ENCODE data around the gene NR3C1. TPM values are rescaled to one million over a fixed set of nuclear protein-coding genes. Genes with fewer than 3 reads are reported as not detected.

The NR3C1 gene
- total RNA-seq, 1 donor from 2014 or later: 47.8 TPM

DNA sequence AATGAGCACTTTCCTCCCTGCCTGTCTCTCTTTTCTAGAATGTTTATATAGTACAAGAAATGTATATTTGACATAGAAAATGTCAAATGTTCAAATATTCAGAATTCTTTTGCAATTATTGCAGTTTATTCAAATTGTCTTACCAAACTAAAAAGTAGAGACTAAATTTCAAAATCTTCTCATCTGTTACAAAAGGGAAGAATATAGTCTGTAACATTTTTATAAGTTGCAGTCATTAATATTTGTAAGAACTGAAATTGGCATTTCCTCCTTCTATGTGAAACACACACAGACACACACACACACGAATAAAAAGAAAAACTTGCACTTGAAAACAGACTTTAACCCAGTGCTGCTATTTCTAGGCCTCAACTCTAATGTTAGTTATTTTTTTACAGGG, 56.4 kb downstream of the NR3C1 start:
- no peak for TF ChIP-seq CTCF (IDR thresholded peaks at IDR 0.05)
- Mint-ChIP-seq H3K9me3 (ENCODE audit: unreplicated experiment) (no peaks in the 10 kb centered on the region), H3K36me3 (ENCODE audit: unreplicated experiment) (no peaks in the 10 kb centered on the region), H3K27me3 (ENCODE audit: unreplicated experiment) (no peaks in the 10 kb centered on the region), H3K4me1 (ENCODE audit: unreplicated experiment) (peaks cover 37% of the 10 kb centered on the region), H3K27ac (ENCODE audit: unreplicated experiment) (peak overlapping the region; percentile 81), H3K4me3 (ENCODE audit: unreplicated experiment) (no peak overlapping the region)
- no peak for DNase-seq (ENCODE audit: extremely low spot score, unreplicated experiment)

DNA sequence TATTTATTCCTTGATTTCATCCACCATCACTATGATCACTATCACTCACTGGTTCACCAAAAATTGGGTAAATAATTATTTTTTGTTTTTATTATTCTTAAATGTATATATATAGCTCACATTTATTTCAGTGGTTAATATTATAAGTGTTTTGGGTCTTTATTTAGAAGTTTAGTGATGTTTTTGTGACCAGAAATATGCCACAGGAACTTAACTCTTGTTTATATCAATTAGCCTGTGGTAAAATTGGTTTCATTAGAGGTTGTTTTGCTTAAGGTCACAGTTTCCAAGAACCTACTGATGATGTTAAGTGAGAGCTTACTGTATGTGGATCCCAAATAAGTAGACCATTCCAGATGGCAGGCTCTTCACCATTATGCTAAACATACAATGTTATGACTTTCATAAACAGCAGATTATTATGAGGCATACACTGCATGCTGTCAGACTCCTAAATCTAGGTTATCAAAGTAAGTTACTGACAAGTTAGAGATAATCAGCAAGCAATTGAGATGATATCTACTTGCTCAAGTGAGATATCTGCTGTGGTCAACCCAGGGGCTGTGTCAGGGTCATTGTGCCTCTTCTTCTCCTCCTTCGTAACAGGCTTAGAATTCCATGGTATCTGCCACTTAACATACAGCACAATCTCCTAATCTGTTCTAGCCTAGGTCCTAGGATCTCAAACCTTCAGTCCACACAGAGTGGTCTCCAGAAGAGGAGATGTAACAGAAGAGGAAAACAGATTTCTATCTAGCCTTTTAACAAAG, 57.6 kb downstream of the NR3C1 start:
- Mint-ChIP-seq H3K36me3 (ENCODE audit: unreplicated experiment) (no peaks in the 10 kb centered on the region), H3K9me3 (ENCODE audit: unreplicated experiment) (peaks cover 4% of the 10 kb centered on the region), H3K27ac (ENCODE audit: unreplicated experiment) (peak overlapping the region; percentile 69), H3K27me3 (ENCODE audit: unreplicated experiment) (no peaks in the 10 kb centered on the region), H3K4me1 (ENCODE audit: unreplicated experiment) (peaks cover 47% of the 10 kb centered on the region), H3K4me3 (ENCODE audit: unreplicated experiment) (no peak overlapping the region)
- TF ChIP-seq CTCF (IDR thresholded peaks at IDR 0.05): no peak
- no peak for DNase-seq (ENCODE audit: extremely low spot score, unreplicated experiment)

DNA sequence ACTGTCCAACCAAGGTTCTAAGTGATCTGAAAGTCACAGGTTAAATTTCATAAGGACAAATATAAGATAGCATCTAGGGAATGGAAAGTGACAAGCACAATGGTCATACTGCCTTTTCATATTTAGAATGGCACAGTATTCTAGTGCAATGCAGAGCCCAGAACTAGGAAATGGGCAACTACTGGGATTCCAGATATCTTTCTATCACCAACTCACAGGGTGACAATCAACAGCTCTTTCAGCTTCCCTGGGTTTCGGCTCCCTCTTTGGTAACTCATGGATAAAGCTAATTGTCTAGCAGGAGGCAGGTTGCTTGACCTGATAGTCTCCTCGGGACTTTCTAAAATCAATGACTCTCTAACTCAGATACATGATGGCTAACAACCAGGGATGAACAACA, 60.4 kb downstream of the NR3C1 start:
- Mint-ChIP-seq H3K27ac (ENCODE audit: unreplicated experiment) (no peak overlapping the region), H3K36me3 (ENCODE audit: unreplicated experiment) (peaks cover 3% of the 10 kb centered on the region), H3K27me3 (ENCODE audit: unreplicated experiment) (no peaks in the 10 kb centered on the region), H3K9me3 (ENCODE audit: unreplicated experiment) (peaks cover 4% of the 10 kb centered on the region), H3K4me1 (ENCODE audit: unreplicated experiment) (peaks cover 46% of the 10 kb centered on the region), H3K4me3 (ENCODE audit: unreplicated experiment) (no peak overlapping the region)
- DNase-seq (ENCODE audit: extremely low spot score, unreplicated experiment): no peak
- TF ChIP-seq CTCF (IDR thresholded peaks at IDR 0.05): no peak

DNA sequence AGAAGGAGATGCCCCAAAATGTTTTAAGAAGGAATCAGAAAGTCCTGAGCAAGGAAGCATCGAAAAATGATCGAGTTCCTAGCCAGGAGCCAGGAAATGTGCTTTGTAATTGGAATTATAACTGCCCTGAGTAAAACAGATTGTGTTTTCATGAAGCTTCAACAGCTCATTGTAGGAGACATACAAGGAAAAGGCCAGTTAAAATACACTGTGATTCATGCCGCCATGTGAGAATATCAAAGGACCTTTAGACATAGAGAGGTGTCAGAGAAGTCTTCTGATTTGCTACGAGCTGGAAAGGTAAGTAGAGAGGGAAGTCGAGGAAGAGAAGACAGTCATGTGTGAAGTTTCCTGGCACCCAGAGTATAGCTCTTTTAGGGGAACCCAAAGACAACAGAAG, 60.9 kb downstream of the NR3C1 start:
- Mint-ChIP-seq H3K4me3 (ENCODE audit: unreplicated experiment) (no peak overlapping the region), H3K36me3 (ENCODE audit: unreplicated experiment) (peaks cover 3% of the 10 kb centered on the region), H3K9me3 (ENCODE audit: unreplicated experiment) (peaks cover 4% of the 10 kb centered on the region), H3K4me1 (ENCODE audit: unreplicated experiment) (peaks cover 41% of the 10 kb centered on the region), H3K27ac (ENCODE audit: unreplicated experiment) (no peak overlapping the region), H3K27me3 (ENCODE audit: unreplicated experiment) (no peaks in the 10 kb centered on the region)
- no peak for DNase-seq (ENCODE audit: extremely low spot score, unreplicated experiment)
- no peak for TF ChIP-seq CTCF (IDR thresholded peaks at IDR 0.05)

GRCh38 chr5:143341807-143342570, 61.5 kb downstream of the NR3C1 start:
- peaks cover 3% of the 10 kb centered on the region for H3K36me3 Mint-ChIP-seq (ENCODE audit: unreplicated experiment)
- no peak for TF ChIP-seq CTCF (IDR thresholded peaks at IDR 0.05)
- DNase-seq (ENCODE audit: extremely low spot score, unreplicated experiment): no peak
- no peak overlapping the region for H3K4me3 Mint-ChIP-seq (ENCODE audit: unreplicated experiment)
- no peaks in the 10 kb centered on the region for H3K27me3 Mint-ChIP-seq (ENCODE audit: unreplicated experiment)
- H3K27ac Mint-ChIP-seq (ENCODE audit: unreplicated experiment): peak overlapping the region; percentile 28
- H3K4me1 Mint-ChIP-seq (ENCODE audit: unreplicated experiment): peaks cover 35% of the 10 kb centered on the region
- peaks cover 4% of the 10 kb centered on the region for H3K9me3 Mint-ChIP-seq (ENCODE audit: unreplicated experiment)

Measured in osteocyte (in vitro differentiated cells).